ENCODE results near the gene ARFIP1.

GRCh38 chr4:152785639-152786615 lies 6.2 kb downstream of the ARFIP1 start:
- TF ChIP-seq, protein P1, sequence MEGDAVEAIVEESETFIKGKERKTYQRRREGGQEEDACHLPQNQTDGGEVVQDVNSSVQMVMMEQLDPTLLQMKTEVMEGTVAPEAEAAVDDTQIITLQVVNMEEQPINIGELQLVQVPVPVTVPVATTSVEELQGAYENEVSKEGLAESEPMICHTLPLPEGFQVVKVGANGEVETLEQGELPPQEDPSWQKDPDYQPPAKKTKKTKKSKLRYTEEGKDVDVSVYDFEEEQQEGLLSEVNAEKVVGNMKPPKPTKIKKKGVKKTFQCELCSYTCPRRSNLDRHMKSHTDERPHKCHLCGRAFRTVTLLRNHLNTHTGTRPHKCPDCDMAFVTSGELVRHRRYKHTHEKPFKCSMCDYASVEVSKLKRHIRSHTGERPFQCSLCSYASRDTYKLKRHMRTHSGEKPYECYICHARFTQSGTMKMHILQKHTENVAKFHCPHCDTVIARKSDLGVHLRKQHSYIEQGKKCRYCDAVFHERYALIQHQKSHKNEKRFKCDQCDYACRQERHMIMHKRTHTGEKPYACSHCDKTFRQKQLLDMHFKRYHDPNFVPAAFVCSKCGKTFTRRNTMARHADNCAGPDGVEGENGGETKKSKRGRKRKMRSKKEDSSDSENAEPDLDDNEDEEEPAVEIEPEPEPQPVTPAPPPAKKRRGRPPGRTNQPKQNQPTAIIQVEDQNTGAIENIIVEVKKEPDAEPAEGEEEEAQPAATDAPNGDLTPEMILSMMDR (conservative IDR thresholded peaks at IDR 0.05): no peak
- TF ChIP-seq ZFX (IDR thresholded peaks at IDR 0.05): no peak

All from C4-2B (cell line).